ENCODE results near the gene SCLY. TPM values are rescaled to one million over a fixed set of nuclear protein-coding genes. Genes with fewer than 3 reads are reported as not detected.

SCLY gene
- total RNA-seq, 1 donor from 2014 or later: 13.6 TPM

DNA sequence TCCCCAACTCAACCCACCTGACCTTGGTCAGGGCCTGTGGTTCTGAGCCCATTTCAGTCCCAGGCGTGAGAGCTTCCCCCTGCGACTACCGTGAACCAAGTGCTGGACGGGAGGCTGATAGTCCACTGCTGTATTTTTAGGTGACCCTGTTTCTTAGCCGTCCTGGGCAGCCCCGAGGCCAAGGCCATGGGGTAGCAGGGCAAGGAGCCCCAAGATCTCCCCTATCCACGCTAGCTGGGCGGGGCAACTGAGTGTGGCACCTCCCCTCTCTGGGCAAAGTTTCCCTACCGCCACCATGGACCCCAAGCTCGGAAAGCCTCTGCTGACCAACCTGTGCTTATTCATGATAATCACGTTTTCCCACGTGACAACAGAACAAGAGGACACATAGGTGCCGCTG is 77.1 kb downstream of the SCLY start:
- no peak for DNase-seq (ENCODE audit: low spot score)

DNA sequence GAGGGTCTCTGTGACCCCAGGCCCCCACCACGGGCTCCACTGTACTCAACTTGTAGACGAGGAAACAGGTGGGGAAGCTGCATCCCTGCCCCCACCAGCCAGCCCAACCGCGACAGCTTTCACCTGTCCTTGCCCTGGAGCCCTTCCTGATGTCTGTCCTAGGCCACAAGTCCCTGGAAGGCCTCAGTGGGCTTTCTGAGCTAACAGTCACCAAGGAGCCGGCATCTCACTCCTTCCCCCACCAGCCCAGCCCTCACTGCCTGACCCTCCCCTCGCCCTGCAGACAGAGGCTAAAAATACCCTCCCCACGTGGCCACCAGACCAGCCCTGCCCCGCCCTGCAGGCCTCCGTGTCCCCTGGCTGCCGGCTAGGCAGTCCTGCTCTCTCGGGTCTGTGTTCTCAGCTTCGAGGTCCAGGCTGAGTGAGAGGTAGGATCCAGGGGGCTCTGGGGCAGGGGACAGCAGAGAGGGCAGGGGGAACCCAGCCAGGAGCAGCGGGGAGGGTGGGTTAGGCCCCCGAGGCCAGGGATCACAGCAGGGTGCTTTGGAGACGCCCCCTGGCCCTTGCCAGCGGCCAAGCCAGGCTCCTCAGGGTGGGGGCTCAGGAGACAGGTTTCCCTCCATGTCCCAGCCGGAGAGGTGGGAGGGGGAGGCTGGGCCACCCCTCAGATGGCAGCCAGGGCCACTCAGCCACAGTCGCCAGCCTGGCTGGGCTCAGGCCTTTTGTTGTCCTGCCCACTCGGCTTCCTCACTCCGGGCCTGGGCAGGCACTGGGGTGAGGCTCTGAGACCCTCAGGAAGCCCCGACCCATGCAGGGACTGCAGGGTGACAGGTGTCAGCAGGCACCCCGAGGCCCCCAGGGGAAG is 77.8 kb downstream of the SCLY start, which contains the start of gene KLHL30:
Gene KLHL30 (plus strand): TSS at position 338 of the 865 bp plus-strand sequence. CDS start 2,087 bp downstream, outside the sequence.
- DNase-seq (ENCODE audit: low spot score): no peak

DNA sequence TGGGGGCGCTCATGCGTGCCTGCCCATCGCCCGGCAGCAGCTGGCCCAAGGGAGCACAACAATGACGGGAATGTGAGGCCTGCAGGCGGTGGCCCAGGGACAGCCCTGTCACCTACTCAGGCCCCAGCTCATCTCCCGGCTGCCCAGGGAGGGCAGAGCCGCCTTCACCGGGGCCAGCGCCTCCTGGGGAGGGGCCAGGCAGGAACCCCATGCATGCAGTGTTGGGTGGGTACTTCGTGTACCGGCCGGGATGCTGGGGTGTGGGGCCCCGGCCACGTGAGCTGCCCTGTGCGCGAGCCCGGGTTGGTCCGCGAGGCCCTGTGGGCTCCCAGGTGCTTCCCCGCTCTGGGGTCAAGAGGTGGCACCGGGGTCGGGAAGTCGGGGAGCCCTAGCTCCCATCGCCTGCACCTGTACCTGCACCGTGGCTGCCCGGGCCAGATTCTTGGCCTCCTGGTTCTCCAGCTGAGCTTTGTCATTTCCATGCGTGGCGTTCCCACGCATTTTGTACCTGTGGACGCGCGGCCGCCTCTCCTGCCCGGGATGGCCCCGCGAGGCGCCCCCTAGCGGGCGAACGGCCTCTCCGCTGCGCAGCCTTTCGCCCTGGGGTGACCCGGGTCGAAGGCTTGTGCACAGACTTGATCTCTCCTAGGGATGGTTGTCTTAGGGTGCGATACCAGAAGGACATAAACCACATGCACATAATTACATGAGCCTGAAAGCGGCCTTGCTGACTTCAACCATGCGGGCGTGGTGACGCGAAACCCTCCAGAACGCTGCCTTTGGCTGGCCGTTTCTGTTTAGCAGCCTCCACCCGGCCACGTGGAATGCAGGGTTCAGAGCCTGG is 78.6 kb downstream of the SCLY start:
- no peak for DNase-seq (ENCODE audit: low spot score)

DNA sequence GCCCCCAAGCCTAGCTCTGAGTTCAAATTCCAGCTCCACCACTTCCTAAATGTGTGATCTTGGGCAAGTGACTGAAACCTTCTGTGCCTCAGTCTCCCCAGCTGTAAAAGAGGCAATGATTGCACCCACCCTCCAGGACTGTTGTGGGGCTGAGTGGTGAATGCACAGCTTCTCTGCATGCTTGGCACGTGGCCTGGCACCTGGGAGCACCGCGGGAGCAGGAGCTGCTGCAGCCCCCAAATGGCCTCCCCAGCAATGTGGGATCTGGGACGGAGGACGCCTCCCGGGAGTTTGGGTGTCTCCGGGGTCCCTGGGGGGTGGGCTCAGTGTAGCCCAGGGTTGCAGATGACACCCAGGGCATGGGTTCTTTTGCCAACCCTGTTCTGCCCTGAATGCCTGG is 79.2 kb downstream of the SCLY start:
- no peak for DNase-seq (ENCODE audit: low spot score)

DNA sequence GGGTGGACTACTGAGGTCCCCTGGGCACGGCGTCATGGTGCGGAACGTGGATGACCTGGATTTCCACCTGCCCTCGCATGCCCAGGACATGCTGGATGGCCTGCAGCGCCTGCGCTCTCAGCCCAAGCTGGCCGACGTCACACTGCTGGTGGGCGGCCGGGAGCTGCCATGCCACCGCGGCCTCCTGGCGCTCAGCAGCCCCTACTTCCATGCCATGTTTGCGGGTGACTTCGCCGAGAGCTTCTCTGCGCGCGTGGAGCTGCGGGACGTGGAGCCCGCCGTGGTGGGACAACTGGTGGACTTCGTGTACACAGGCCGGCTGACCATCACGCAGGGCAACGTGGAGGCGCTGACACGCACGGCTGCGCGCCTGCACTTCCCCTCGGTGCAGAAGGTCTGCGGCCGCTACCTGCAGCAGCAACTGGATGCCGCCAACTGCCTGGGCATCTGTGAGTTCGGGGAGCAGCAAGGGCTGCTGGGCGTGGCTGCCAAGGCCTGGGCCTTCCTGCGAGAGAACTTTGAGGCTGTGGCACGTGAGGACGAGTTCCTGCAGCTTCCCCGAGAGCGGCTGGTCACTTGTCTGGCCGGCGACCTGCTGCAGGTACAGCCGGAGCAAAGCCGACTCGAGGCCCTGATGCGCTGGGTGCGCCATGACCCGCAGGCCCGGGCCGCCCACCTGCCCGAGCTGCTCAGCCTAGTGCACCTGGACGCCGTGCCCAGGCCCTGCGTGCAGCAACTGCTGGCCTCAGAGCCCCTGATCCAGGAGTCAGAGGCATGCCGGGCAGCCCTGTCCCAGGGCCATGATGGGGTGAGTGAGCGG is 80.1 kb downstream of the SCLY start:
- DNase-seq (ENCODE audit: low spot score): no peak

DNA sequence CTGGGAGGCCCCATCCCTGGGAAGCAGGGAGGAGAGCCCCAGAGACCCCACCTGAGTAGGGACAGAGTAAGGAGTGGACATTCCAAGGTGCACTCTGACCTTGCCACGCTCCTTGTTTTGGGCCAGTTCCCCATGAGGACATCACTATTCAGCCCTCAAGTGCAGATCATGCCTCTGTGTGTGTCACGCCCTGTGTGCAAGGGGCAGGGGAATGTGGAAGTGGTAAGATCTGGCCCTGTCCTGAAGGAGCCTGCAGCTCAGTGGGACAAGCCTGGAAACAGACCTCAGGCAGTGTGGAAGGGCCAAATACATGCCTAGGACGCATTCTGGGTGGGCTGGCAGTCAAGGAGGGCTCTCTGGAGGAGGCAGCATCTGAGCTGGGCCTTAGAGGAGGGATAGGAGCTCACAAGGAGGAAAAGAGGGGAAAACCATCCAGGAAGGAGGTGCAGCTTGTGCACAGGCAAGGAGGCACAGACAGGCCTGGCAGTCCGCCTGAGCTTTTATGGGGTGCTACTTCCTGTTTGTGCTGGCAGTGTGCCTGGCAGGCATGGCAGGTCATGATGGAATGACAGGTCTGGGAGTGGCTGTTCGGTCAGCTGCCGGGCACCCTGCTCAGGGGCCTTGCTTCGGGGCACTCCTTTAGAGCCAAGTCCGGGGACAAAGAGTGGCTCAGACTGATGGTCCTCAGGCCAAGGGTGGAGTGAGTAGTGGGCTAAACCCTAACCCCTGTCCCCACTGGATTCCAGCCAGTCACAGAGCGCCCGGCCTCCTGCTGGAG is 80.9 kb downstream of the SCLY start:
- DNase-seq (ENCODE audit: low spot score): no peak

DNA sequence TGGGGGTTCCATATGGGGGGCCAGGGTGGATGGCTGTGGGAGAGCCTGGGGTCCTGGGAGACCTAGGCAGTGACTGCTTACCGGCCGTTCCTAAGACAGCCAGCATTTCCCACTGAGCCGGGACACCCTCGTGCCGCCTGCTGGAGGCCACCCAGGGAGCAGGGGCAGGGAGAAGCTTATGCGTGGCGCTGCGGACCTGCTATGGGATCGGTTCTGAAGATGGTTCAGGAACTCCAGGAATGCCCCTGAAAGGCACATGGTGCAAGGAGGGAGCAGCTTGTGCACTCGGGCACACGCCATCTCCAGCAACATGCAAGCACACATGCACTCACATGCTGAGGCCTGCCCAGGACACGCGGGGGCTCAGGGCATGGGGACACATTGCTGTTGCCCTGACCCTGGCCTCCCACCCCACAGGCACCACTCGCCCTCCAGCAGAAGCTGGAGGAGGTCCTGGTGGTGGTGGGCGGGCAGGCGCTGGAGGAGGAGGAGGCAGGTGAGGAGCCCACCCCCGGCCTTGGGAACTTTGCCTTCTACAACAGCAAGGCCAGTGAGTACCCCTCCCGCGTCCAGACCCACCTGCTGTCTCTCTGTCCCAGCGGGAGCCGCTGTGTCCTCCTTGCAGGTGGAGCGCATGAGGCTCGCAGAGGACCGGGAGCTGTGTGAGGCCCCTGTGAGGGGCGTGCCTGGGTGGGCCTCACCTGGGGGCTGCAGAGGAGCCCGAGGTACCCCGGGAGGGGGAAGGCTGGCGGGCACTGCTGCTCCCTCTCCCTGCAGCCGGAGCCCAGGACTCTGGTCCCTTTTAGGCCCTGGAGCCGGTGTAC is 81.8 kb downstream of the SCLY start:
- DNase-seq (ENCODE audit: low spot score): no peak

DNA sequence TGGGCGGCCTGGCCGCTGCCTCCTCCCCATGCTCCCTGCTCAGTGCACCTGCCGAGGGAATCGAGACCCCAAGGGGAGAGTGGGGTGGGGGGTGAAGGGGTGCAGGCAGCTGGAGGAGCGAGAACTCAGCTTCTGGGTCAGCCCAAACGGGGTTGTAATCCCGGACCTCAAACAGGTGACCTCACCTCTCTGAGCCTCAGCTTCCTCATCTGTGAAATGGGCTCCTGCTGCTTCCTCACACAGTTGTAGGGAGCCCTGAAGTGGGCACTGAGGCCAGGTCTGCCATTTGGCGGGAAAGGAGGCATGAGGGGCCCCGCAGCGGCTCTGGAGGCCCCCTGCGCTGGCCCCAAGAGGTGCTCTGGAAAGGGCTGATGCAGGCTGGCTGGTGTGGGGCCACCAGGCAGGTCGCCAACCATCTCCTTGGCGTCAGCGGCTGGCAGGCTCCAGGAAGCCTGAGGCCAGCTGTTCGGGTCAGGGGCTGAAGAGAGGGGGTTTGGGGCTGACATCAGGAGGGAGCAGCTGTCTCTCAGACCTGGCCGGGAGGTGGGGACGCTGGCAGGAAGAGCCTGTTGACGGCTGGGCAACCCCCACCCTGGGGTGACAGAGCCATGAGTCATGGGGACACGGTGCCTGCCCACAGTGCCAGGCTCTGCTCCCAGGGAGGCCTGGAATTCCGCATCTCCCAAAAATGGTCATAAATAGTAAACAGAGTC is 82.6 kb downstream of the SCLY start:
- no peak for DNase-seq (ENCODE audit: low spot score)

DNA sequence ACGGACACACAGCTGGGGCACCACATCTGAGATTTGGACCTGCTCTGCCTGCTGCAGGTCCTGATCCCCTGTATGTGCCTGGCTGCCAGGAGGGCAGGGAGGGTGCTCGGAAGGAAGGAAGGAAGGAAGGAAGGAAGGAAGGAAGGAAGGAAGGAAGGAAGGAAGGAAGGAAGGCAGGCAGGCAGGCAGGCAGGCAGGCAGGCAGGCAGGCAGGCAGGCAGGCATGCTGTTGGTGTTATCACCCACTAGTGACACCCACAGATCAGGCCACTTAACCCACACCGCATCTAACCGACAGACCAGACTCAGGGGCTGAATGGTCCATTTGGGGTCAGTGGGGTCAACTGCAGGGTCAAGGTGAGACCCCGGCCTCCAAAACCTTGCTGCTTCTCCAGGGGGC is 83.5 kb downstream of the SCLY start:
- DNase-seq (ENCODE audit: low spot score): no peak

DNA sequence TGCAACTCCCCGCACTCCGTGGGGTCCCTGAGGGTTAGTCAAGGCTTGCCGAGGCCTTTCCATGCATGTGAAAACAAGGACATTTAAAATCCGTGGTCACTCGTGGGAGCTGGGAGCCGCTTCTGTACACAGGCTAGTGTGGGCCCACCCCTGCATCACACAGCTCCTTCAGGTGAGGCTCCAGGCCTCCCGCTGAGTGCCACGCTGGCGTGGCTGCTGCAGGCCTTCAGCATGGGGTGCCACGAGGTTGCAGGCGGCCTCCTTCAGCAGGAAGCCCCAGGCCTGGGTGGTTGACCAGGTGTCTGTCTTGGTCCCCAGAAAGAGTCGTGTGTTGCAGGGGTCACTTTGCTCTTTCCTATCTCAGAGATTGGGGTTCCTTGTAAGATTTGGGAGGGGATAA is 84.2 kb downstream of the SCLY start:
- DNase-seq (ENCODE audit: low spot score): no peak

DNA sequence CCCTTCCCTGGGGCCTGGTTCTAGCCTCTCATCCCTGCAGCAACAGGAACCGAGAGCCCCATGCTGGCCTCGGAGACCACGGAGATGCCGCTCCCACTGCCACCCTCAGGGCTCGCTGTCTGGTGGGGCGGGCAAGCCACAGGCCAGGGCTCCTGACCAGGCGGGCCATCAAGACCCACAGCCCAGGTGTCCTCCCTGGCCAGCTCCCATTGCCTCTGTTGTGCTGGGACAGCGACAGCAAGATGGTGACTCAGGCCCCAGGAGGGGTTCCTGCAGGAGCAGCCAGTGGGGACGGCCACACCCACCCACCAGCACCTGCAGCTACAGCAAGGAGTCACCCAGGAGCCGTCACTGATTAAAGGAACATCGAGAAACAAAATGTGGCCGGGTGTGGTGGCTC is 85.0 kb downstream of the SCLY start:
- DNase-seq (ENCODE audit: low spot score): no peak

DNA sequence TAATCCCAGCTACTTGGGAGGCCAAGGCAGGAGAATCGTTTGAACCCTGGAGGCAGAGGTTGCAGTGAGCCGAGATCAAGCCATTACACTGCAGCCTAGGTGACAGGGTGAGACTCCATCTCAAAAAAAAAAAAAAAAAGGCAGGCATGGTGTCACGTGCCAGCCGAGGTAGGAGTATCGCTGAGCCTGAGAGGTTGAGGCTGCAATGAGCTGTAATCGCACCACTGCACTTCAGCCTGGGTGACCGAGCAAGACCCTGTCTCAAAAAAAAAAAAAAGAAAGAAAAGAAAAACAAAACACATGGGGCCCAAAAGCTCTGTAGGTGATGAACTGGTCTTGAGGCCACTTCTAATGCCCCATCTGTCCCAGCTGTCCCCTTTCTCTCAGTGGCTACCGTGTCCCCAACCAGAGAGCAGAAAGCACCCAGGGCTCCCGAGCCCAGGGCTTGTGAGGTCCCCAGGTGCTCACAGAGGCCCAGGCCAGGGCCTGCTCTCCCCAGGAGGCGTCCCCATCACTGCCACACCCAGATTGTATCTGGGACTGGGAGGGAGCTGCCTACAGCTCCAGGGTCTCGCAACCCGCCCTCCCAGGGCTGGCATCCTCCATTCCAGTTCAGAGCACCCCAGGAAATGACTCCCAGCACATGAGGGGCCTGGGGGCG is 86.2 kb downstream of the SCLY start:
- no peak for DNase-seq (ENCODE audit: low spot score)

DNA sequence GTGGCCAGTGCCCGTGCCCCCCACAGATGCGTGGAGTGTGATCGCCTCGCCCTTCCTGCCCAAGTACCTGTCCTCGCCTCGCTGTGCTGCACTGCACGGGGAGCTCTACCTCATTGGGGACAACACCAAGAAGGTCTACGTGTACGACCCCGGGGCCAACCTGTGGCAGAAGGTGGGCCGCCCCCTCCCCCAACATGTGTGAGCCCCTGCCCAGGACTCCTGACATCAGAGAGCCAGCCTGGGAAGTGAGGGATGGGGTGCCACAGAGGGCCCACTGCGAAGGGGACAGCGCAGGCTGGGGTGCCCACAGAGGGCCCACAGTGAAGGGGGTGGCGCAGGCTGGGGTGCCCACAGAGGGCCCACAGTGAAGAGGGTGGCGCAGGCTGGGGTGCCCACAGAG is 88.2 kb downstream of the SCLY start:
- no peak for DNase-seq (ENCODE audit: low spot score)

Other genes with a start within 250 kb of the SCLY start
- gene RAMP1, start 201.4 kb upstream of the SCLY start, total RNA-seq: 21.8 TPM
- gene UBE2F, start 94.0 kb upstream of the SCLY start, total RNA-seq: 58.8 TPM
- gene ESPNL, start 39.3 kb downstream of the SCLY start, total RNA-seq: 0.48 TPM
- gene KLHL30, start 77.7 kb downstream of the SCLY start, total RNA-seq: 4.4 TPM
- gene ERFE, start 98.0 kb downstream of the SCLY start, total RNA-seq: 1.5 TPM
- 36.4 TPM for gene ILKAP, start 142.7 kb downstream of the SCLY start, total RNA-seq
- 4.3 TPM for gene HES6, start 179.0 kb downstream of the SCLY start, total RNA-seq
- gene PER2, start 227.6 kb downstream of the SCLY start, total RNA-seq: 9.9 TPM

All from mesenteric fat pad (tissue), 1 donor.